HEK293T (cell line): Measurements from ENCODE around the gene GIMAP4.

Experiments
- CTCF ChIA-PET: fragments of 350-600 bp; formaldehyde crosslinking; extraction: SDS; loops from one replicate; lab custom pipeline; 2021; ENCODE audit warnings: antibody characterized with exemption, inconsistent platforms; lab: Yijun Ruan, JAX
- POLR2A ChIA-PET: fragments of 350-600 bp; formaldehyde crosslinking; extraction: SDS; loops from one replicate; lab custom pipeline; 2020; ENCODE audit warnings: antibody characterized with exemption, inconsistent platforms; lab: Yijun Ruan, JAX
- DNase-seq: peaks from one replicate; pipeline ENCODE4 v3.0.0; 2012; ENCODE audit warnings: mixed read lengths; ENCODE audit errors: extremely low spot score
- ARNT ChIP-seq: fragments of 450-650 bp; IDR thresholded peaks from 2 replicates; pipeline ENCODE4 v1.6.1; 2017; ENCODE audit warnings: mild to moderate bottlenecking
- BHLHE40 ChIP-seq: fragments of 450-650 bp; IDR thresholded peaks from 2 replicates; pipeline ENCODE4 v1.6.1; 2016; ENCODE audit warnings: mild to moderate bottlenecking, moderate library complexity, borderline replicate concordance
- CTBP1 ChIP-seq: fragments of 450-650 bp; IDR thresholded peaks from 2 replicates; pipeline ENCODE4 v1.6.1; 2016; ENCODE audit warnings: borderline replicate concordance
- ELF4 ChIP-seq: fragments of 450-650 bp; IDR thresholded peaks from 2 replicates; pipeline ENCODE4 v1.6.1; 2017; ENCODE audit warnings: antibody characterized with exemption
- FOXA1 ChIP-seq: fragments of 450-650 bp; IDR thresholded peaks from 2 replicates; pipeline ENCODE4 v1.6.1; 2016; ENCODE audit warnings: mild to moderate bottlenecking
- FOXK2 ChIP-seq: fragments of 450-650 bp; IDR thresholded peaks from 2 replicates; pipeline ENCODE4 v1.6.1; 2016; ENCODE audit warnings: mild to moderate bottlenecking
- FOXM1 ChIP-seq: fragments of 450-650 bp; IDR thresholded peaks from 2 replicates; pipeline ENCODE4 v1.6.1; 2017; ENCODE audit warnings: mild to moderate bottlenecking, borderline replicate concordance
- HDGF ChIP-seq: fragments of 450-650 bp; IDR thresholded peaks from 2 replicates; pipeline ENCODE4 v1.6.1; 2017; ENCODE audit warnings: antibody characterized with exemption, borderline replicate concordance
- L3MBTL2 ChIP-seq: fragments of 450-650 bp; conservative IDR thresholded peaks from 2 replicates; pipeline ENCODE4 v1.6.1; 2016; ENCODE audit warnings: mild to moderate bottlenecking
- LEF1 ChIP-seq: fragments of 450-650 bp; IDR thresholded peaks from 2 replicates; pipeline ENCODE4 v1.6.1; 2017; ENCODE audit warnings: mild to moderate bottlenecking, borderline replicate concordance
- NFRKB ChIP-seq: fragments of 450-650 bp; IDR thresholded peaks from 2 replicates; pipeline ENCODE4 v1.6.1; 2016; ENCODE audit warnings: mild to moderate bottlenecking, moderate library complexity
- SP1 ChIP-seq: fragments of 450-650 bp; IDR thresholded peaks from 2 replicates; pipeline ENCODE4 v1.6.1; 2017
- SUZ12 ChIP-seq: fragments of 450-650 bp; IDR thresholded peaks from 2 replicates; pipeline ENCODE4 v1.6.1; 2016; ENCODE audit warnings: mild to moderate bottlenecking
- TARDBP ChIP-seq: fragments of 450-650 bp; IDR thresholded peaks from 2 replicates; pipeline ENCODE4 v1.6.1; 2016
- ZNF384 ChIP-seq: fragments of 450-650 bp; IDR thresholded peaks from 2 replicates; pipeline ENCODE4 v1.6.1; 2016
- TF ChIP-seq, protein P1 (sequence below): fragments of 450-650 bp; IDR thresholded peaks from 2 replicates; pipeline ENCODE4 v1.6.1; 2016

The GIMAP4 gene

GRCh38 chr7:150556521-150557138 is 10.6 kb upstream of the GIMAP4 start:
- CTCF ChIA-PET = no interaction called here
- no peak for DNase-seq
- POLR2A ChIA-PET = no interaction called here
- TF ChIP-seq FOXA1 (no peak), SP1 (no peak), NFRKB (no peak), FOXM1 (no peak), FOXK2 (no peak), TARDBP (no peak), L3MBTL2 (no peak), ARNT (no peak), BHLHE40 (no peak)

DNA sequence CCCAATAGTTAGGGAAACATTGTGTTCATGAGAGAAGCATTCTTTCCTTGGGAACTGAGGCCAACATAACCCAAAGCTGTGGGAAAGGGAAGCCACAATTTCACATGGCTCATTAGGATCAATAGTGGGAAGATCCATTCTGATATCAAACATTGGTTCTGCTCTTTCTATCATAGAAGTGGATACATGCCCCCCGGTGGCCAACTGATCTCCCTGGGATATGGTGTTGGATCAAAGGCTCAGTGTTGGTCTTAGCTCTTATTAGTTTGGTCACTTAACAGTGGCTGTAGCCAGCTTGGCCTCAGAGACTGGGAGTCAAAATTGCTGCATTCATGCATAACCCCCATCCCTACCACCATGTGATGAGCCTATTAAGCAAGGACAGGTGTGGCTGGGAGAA is 6.7 kb upstream of the GIMAP4 start:
- POLR2A ChIA-PET = no interaction called here
- DNase-seq = no peak
- no peak for TF ChIP-seq LEF1
- TF ChIP-seq ZNF384 = no peak
- TF ChIP-seq SP1 = no peak
- CTCF ChIA-PET = no interaction called here

- POLR2A ChIA-PET = no interaction called here
- TF ChIP-seq HDGF = no peak
- no peak for TF ChIP-seq ZNF384
- TF ChIP-seq SUZ12 = no peak
- no peak for TF ChIP-seq SP1
- no peak for TF ChIP-seq BHLHE40
- TF ChIP-seq ELF4 = no peak
- no peak for TF ChIP-seq TARDBP
- no peak for TF ChIP-seq NFRKB
- TF ChIP-seq CTBP1 = no peak
- TF ChIP-seq L3MBTL2 = no peak
- TF ChIP-seq FOXM1 = no peak
- no peak for TF ChIP-seq FOXK2
- no peak for TF ChIP-seq ARNT
- TF ChIP-seq, protein P1, sequence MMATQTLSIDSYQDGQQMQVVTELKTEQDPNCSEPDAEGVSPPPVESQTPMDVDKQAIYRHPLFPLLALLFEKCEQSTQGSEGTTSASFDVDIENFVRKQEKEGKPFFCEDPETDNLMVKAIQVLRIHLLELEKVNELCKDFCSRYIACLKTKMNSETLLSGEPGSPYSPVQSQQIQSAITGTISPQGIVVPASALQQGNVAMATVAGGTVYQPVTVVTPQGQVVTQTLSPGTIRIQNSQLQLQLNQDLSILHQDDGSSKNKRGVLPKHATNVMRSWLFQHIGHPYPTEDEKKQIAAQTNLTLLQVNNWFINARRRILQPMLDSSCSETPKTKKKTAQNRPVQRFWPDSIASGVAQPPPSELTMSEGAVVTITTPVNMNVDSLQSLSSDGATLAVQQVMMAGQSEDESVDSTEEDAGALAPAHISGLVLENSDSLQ = no peak
- TF ChIP-seq LEF1 = no peak
- no peak for TF ChIP-seq FOXA1
- CTCF ChIA-PET = no interaction called here
- DNase-seq = no peak
Measured at GRCh38 chr7:150562919-150563318, 4.3 kb upstream of the GIMAP4 start.

- TF ChIP-seq FOXK2 (no peak), NFRKB (no peak), FOXA1 (no peak), L3MBTL2 (no peak), HDGF (no peak), ZNF384 (no peak), CTBP1 (no peak), SUZ12 (no peak), ELF4 (no peak), LEF1 (no peak), BHLHE40 (no peak), TARDBP (no peak), ARNT (no peak), FOXM1 (no peak)
- TF ChIP-seq, protein P1 = no peak
- ChIA-PET POLR2A (no interaction called here), CTCF (no interaction called here)
- no peak for DNase-seq
Measured at GRCh38 chr7:150564006-150564405, 3.2 kb upstream of the GIMAP4 start.

GRCh38 chr7:150564566-150564965 is 2.6 kb upstream of the GIMAP4 start:
- TF ChIP-seq SP1 (no peak), HDGF (no peak), SUZ12 (no peak), L3MBTL2 (no peak), FOXM1 (no peak), FOXA1 (no peak), FOXK2 (no peak), CTBP1 (no peak), ZNF384 (no peak), LEF1 (no peak), TARDBP (no peak), NFRKB (no peak), ELF4 (no peak), ARNT (no peak), BHLHE40 (no peak)
- TF ChIP-seq, protein P1 = no peak
- DNase-seq = no peak
- POLR2A ChIA-PET = no interaction called here
- CTCF ChIA-PET = no interaction called here

DNA sequence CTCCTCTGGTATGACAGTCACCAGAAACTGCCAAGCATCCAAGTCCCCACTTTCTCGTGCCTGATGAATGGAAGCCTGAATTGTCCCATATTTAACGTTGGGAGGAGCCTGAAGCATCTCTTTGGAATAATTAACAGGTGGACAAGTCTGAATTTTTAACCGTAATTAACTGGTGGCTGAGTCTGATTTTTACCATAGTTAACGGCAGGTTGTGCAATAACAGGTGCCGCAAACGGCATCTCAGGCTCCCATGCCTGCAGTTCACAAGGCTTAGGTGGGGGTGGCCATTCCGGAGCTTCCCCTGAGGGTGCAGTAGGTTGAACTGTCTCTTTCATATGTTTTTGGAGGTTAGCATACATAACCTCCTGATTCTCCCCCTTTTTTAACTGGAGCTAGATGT is 2.0 kb upstream of the GIMAP4 start:
- ChIA-PET CTCF (no interaction called here), POLR2A (no interaction called here)
- TF ChIP-seq ZNF384 (no peak), TARDBP (no peak), ELF4 (no peak), ARNT (no peak), BHLHE40 (no peak), L3MBTL2 (no peak), HDGF (no peak)
- TF ChIP-seq, protein P1 = no peak
- DNase-seq = no peak
